ENCODE results near the gene MMP10.

DNA sequence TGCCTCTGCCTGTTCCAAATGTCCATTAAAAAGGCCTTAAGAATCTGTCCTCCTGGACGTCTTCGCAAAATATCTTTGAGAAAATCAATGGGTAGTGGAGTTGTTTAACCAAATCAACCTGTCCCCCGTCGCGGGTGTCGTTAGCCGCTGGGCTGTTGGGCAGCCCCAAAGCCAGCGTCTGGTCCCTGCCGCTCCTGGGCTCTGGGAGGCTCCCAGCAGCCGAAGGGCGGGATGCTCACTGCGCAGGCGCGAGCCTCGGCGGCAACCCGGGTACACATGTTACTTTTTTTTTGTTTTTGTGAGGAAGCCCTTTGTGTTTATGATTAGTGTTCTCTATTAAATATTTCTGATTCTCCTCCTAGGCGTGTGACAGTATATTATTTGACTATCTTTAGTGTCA is 12.6 kb downstream of the MMP10 start:
- TF ChIP-seq SUZ12 (IDR thresholded peaks at IDR 0.05; ENCODE audit: extremely low read depth, insufficient read depth, insufficient read length), result no peak
- no peak for TF ChIP-seq YY1 (IDR thresholded peaks at IDR 0.05; ENCODE audit: insufficient read depth, insufficient read length)
- TF ChIP-seq ZNF274 (IDR thresholded peaks at IDR 0.05; ENCODE audit: low read depth, low read length), result no peak
